Measurements from ENCODE around the gene CACUL1.
"Not testable (repeated sequence)": the region's sequence is repeated elsewhere in the genome, so short reads cannot be mapped to it uniquely, and the experiment has no call there.

The CACUL1 gene

GRCh38 chr10:118672766-118673715 is 81.7 kb downstream of the CACUL1 start:
- H3K9me3 ChIP-seq (ENCODE audit: insufficient read depth, low read length): no peaks in the 10 kb centered on the region
- no peaks in the 10 kb centered on the region for H3K79me2 ChIP-seq (ENCODE audit: low read length)
- no peak for TF ChIP-seq EZH2phosphoT487 (IDR thresholded peaks at IDR 0.05; ENCODE audit: low read depth)
- no peak for TF ChIP-seq CTCF (IDR thresholded peaks at IDR 0.05; ENCODE audit: low read depth, low read length)
- no peak overlapping the region for H3K4me3 ChIP-seq (ENCODE audit: low read length)
- no peak overlapping the region for H3K4me2 ChIP-seq (ENCODE audit: low read length)
- H3K36me3 ChIP-seq (replicated peaks; ENCODE audit: low read depth, low read length): no peaks in the 10 kb centered on the region
- H3K4me1 ChIP-seq (ENCODE audit: low read length): no peaks in the 10 kb centered on the region
- no peaks in the 10 kb centered on the region for H3K27me3 ChIP-seq (ENCODE audit: low read depth, low read length)
- no peak overlapping the region for H3K27ac ChIP-seq (ENCODE audit: low read length)
- no peaks in the 10 kb centered on the region for H4K20me1 ChIP-seq (ENCODE audit: insufficient read depth, low read length)
- H2AFZ ChIP-seq (ENCODE audit: low read depth, low read length): no peak overlapping the region
- H3K9ac ChIP-seq (ENCODE audit: low read length): no peak overlapping the region

GRCh38 chr10:118672153-118672552 is 82.6 kb downstream of the CACUL1 start:
- no peaks in the 10 kb centered on the region for H3K4me1 ChIP-seq (ENCODE audit: low read length)
- H3K4me2 ChIP-seq (ENCODE audit: low read length): no peak overlapping the region
- no peak overlapping the region for H2AFZ ChIP-seq (ENCODE audit: low read depth, low read length)
- H3K4me3 ChIP-seq (ENCODE audit: low read length): no peak overlapping the region
- no peaks in the 10 kb centered on the region for H3K36me3 ChIP-seq (replicated peaks; ENCODE audit: low read depth, low read length)
- no peaks in the 10 kb centered on the region for H3K27me3 ChIP-seq (ENCODE audit: low read depth, low read length)
- no peak overlapping the region for H3K9ac ChIP-seq (ENCODE audit: low read length)
- H3K79me2 ChIP-seq (ENCODE audit: low read length): no peaks in the 10 kb centered on the region
- no peak overlapping the region for H3K27ac ChIP-seq (ENCODE audit: low read length)
- no peaks in the 10 kb centered on the region for H3K9me3 ChIP-seq (ENCODE audit: insufficient read depth, low read length)
- H4K20me1 ChIP-seq (ENCODE audit: insufficient read depth, low read length): no peaks in the 10 kb centered on the region
- TF ChIP-seq CTCF (IDR thresholded peaks at IDR 0.05; ENCODE audit: low read depth, low read length) (no peak), EZH2phosphoT487 (IDR thresholded peaks at IDR 0.05; ENCODE audit: low read depth) (no peak)

GRCh38 chr10:118671221-118671620 is 83.5 kb downstream of the CACUL1 start:
- not testable (repeated sequence) for H2AFZ ChIP-seq (ENCODE audit: low read depth, low read length); H3K79me2 ChIP-seq (ENCODE audit: low read length); H3K36me3 ChIP-seq (replicated peaks; ENCODE audit: low read depth, low read length); H3K27me3 ChIP-seq (ENCODE audit: low read depth, low read length); H3K27ac ChIP-seq (ENCODE audit: low read length); H3K9ac ChIP-seq (ENCODE audit: low read length); H3K4me2 ChIP-seq (ENCODE audit: low read length); H3K9me3 ChIP-seq (ENCODE audit: insufficient read depth, low read length); H4K20me1 ChIP-seq (ENCODE audit: insufficient read depth, low read length); H3K4me1 ChIP-seq (ENCODE audit: low read length); H3K4me3 ChIP-seq (ENCODE audit: low read length)

GRCh38 chr10:118670472-118671124 is 84.2 kb downstream of the CACUL1 start:
- H3K36me3 ChIP-seq (replicated peaks; ENCODE audit: low read depth, low read length): no peaks in the 10 kb centered on the region
- no peaks in the 10 kb centered on the region for H3K4me1 ChIP-seq (ENCODE audit: low read length)
- H3K4me3 ChIP-seq (ENCODE audit: low read length): no peak overlapping the region
- no peaks in the 10 kb centered on the region for H3K79me2 ChIP-seq (ENCODE audit: low read length)
- no peak overlapping the region for H3K4me2 ChIP-seq (ENCODE audit: low read length)
- H3K9ac ChIP-seq (ENCODE audit: low read length): no peak overlapping the region
- H3K27me3 ChIP-seq (ENCODE audit: low read depth, low read length): no peaks in the 10 kb centered on the region
- no peak overlapping the region for H3K27ac ChIP-seq (ENCODE audit: low read length)
- H4K20me1 ChIP-seq (ENCODE audit: insufficient read depth, low read length): no peaks in the 10 kb centered on the region
- TF ChIP-seq CTCF (IDR thresholded peaks at IDR 0.05; ENCODE audit: low read depth, low read length) (no peak), EZH2phosphoT487 (IDR thresholded peaks at IDR 0.05; ENCODE audit: low read depth) (no peak)
- H2AFZ ChIP-seq (ENCODE audit: low read depth, low read length): no peak overlapping the region
- no peaks in the 10 kb centered on the region for H3K9me3 ChIP-seq (ENCODE audit: insufficient read depth, low read length)

Data from OCI-LY3 (cell line).